Measurements from ENCODE around the gene MOB3B.

The MOB3B gene

GRCh38 chr9:27377811-27378456 lies 151.7 kb downstream of the MOB3B start:
- TF ChIP-seq FOXP2 (optimal IDR thresholded peaks at IDR 0.05; ENCODE audit: borderline replicate concordance, extremely low read depth, extremely low read length, insufficient read depth) (no peak), REST (IDR thresholded peaks at IDR 0.05; ENCODE audit: insufficient read depth in 1 of 2, low read depth in 2 of 2, low read length in 2 of 2) (no peak), TAF1 (IDR thresholded peaks at IDR 0.05; ENCODE audit: borderline replicate concordance, insufficient read depth, low read length) (no peak), POLR2AphosphoS5 (IDR thresholded peaks at IDR 0.05; ENCODE audit: low read depth, low read length) (no peak), SIN3A (IDR thresholded peaks at IDR 0.05; ENCODE audit: borderline replicate concordance, insufficient read depth, low read length) (no peak)

- TF ChIP-seq REST (IDR thresholded peaks at IDR 0.05; ENCODE audit: insufficient read depth in 1 of 2, low read depth in 2 of 2, low read length in 2 of 2) (0 out of 4 replicates have a peak, but pooled peaks of 1 of the 2 experiments have one; percentile 52), POLR2AphosphoS5 (IDR thresholded peaks at IDR 0.05; ENCODE audit: low read depth, low read length) (no peak)
Measured at GRCh38 chr9:27377147-27377807, 152.3 kb downstream of the MOB3B start.

- no peak for TF ChIP-seq REST (IDR thresholded peaks at IDR 0.05; ENCODE audit: insufficient read depth in 1 of 2, low read depth in 2 of 2, low read length in 2 of 2)
- TF ChIP-seq SIN3A (IDR thresholded peaks at IDR 0.05; ENCODE audit: borderline replicate concordance, insufficient read depth, low read length): no peak
- TF ChIP-seq TAF1 (IDR thresholded peaks at IDR 0.05; ENCODE audit: borderline replicate concordance, insufficient read depth, low read length): no peak
- TF ChIP-seq POLR2AphosphoS5 (IDR thresholded peaks at IDR 0.05; ENCODE audit: low read depth, low read length): no peak
- no peak for TF ChIP-seq FOXP2 (optimal IDR thresholded peaks at IDR 0.05; ENCODE audit: borderline replicate concordance, extremely low read depth, extremely low read length, insufficient read depth)
Measured at GRCh38 chr9:27373851-27374250, 155.8 kb downstream of the MOB3B start.

- no peak for TF ChIP-seq REST (IDR thresholded peaks at IDR 0.05; ENCODE audit: insufficient read depth in 1 of 2, low read depth in 2 of 2, low read length in 2 of 2)
- no peak for TF ChIP-seq SIN3A (IDR thresholded peaks at IDR 0.05; ENCODE audit: borderline replicate concordance, insufficient read depth, low read length)
- TF ChIP-seq POLR2AphosphoS5 (IDR thresholded peaks at IDR 0.05; ENCODE audit: low read depth, low read length): no peak
- TF ChIP-seq TAF1 (IDR thresholded peaks at IDR 0.05; ENCODE audit: borderline replicate concordance, insufficient read depth, low read length): no peak
- TF ChIP-seq FOXP2 (optimal IDR thresholded peaks at IDR 0.05; ENCODE audit: borderline replicate concordance, extremely low read depth, extremely low read length, insufficient read depth): no peak
Measured at GRCh38 chr9:27372615-27373014, 157.0 kb downstream of the MOB3B start.

Data from PFSK-1 (cell line).